HG03457 (cell line): ENCODE results near the gene DGCR6.
A peak's percentile ranks its signal among the peaks of the same experiment; 100 is the strongest.
"Not testable (repeated sequence)": the region's sequence is repeated elsewhere in the genome, so short reads cannot be mapped to it uniquely, and the experiment has no call there.

Experiments used
- ATAC-seq: cut with Tn5 transposase; IDR thresholded peaks from one replicate; pipeline ENCODE4 v1.9.1; 2021; ENCODE audit warnings: moderate number of reproducible peaks; ENCODE audit not compliant: unreplicated experiment

DGCR6 gene

GRCh38 chr22:18905540-18906409 is at the start of gene DGCR6:
Gene DGCR6 (plus strand): TSS chr22:18906320. CDS start chr22:18906375, 55 bp downstream.
- ATAC-seq: peak; percentile 63

GRCh38 chr22:18859314-18859713 is 46.8 kb upstream of the DGCR6 start:
- not testable (repeated sequence) for ATAC-seq

DNA sequence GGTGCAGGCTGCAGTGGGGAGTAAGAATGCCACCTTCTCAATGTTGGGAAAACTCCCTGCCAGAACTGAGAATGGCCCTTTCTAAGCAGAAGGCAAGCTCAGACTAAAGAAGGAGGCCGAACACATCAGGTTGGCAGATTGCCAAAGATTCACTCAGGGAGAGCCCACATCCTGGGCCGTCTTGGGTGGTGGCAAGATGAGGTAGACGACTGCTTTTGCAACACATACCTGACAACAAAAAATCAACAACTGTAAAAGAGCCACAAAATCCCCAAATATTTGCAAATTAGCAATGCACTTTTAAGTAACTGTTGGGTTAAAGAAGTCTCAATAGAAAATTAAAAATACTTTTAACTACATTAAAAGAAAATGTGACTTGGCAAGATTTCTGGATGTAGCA is 24.9 kb upstream of the DGCR6 start:
- not testable (repeated sequence) for ATAC-seq

- not testable (repeated sequence) for ATAC-seq
These were observed 21.7 kb upstream of the DGCR6 start for GRCh38 chr22:18884465-18884864.

- ATAC-seq: no peak
These were observed 18.0 kb upstream of the DGCR6 start for GRCh38 chr22:18888115-18888514.

DNA sequence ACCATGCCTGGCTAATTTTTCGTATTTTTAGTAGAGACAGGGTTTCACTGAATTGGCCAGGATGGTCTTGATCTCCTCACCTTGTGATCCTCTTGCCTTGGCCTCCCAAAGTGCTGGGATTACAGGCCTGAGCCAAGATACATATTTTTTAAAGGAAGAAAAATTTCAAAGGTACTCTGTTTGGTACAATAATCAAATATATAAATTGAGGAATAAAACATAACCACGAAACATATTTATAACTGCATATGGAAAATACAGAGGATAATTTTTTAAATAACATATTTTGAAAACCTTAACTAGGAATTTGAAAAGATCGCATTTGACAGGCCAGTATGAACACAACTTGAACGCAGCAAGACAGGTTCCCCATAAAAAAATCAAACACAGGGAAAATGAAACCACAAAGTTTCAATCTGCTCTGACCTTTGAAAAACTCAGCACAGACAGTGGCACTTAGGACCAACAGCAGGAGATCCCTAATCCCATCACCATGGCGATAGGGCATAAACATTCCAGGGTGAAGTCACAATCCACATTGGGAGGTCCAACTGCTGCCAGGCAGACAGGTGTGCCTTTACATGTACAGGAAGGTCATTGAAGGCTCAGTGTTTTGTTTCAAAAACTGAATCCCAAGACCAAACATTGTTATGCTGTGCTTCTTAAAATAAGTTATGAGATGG is 15.5 kb upstream of the DGCR6 start:
- peak; percentile 84 for ATAC-seq

- ATAC-seq: not testable (repeated sequence)
These were observed 12.3 kb upstream of the DGCR6 start for GRCh38 chr22:18893775-18894174.

GRCh38 chr22:18896037-18896657 is 10.0 kb upstream of the DGCR6 start:
- not testable (repeated sequence) for ATAC-seq

GRCh38 chr22:18906410-18906745 is 258 bp downstream of the DGCR6 start:
- not testable (repeated sequence) for ATAC-seq

DNA sequence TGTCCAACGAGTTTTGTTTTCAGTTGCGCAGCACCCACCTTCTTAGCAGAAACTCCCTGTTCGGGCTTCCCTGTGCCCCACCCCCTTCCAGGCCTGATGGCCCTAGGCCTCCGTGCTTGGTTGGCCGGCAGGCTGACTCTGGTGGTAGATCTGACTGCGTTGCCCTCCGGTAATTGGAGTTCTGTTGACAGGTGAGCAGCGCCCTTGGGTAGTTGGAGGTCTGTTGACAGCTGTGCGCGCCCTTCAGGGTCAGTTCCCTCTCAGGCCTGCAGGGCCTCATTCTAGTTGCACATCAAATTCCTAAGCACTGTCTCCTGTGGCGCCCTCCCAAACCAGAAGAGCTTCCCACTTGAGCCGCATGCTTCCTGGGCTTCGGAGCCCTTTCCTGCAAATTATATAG is 776 bp downstream of the DGCR6 start:
- no peak for ATAC-seq

DNA sequence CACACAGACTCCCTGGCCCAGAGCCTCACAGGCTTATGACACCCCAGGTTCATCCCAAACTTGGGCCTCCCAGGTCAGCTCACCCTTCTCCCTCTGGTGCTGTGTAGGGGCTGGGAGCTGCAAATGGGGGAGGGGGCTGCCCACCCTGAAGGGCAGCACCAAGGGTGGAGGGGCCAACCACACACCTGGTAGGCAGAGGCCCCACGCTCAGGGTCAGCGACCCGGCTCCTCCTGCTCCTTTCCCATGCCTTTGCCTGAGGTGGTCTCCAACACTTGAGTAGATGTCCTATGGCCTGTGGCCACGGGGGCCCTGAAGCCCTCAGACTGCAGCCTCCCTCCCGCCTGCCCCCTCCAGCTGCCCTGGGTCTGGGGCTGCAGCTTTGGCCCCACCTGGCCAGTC is 3.4 kb downstream of the DGCR6 start:
- ATAC-seq: no peak

- ATAC-seq: not testable (repeated sequence)
These were observed 5.4 kb downstream of the DGCR6 start for GRCh38 chr22:18911535-18911934.

DNA sequence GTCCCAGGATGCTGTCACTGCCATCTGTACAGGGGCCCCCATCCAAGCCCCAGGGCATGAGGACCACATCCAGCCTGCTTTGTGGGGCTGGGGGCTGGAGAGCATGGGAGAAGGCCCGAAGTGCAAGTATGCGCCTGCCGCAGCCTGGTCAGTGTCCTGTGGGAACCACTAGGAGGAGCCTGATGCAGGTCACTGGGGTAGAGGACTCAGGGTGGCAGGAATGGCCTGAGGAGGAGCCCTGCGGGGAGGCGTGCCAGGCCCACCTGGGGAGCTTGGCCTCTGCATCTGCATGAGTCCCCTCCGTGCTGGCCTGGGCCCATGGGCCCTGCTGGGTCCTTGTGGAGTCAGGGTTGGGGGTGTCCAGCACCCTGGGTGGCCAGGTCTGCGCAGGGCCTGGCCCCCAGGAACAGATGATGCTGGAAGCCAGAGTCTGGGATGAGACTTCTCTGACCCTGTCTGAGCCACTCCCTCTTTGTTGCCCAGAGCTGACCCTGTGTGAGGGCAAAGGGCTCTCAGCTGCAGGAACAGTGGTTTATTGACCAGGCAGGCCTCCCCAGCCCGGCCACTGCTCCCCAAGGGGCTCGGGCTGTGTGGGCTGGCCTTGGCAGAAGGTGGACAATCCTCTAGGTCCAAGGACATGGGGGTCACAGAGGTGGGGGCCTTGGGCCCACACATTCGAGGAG is 6.3 kb downstream of the DGCR6 start:
- ATAC-seq: not testable (repeated sequence)

DNA sequence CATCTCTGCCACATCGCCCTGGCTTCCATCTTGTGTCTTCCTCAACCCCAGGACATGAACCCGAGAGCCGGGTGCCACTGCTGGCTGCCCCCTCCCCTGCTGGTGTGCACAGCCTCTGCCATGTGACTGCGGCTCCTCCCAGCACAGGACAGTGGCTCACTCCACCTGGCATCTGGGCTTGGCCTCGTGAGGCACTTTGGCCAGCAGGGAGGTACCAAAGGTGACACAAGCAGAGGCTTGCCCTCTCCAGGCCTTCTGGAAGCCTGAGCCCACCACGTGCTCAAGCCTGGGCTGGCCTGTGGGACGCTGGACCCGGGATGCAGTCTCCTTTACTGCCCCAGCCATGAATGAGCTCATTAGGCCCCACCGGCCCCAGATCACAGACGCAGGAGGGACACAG is 8.4 kb downstream of the DGCR6 start:
- ATAC-seq: not testable (repeated sequence)

- not testable (repeated sequence) for ATAC-seq
These were observed 9.4 kb downstream of the DGCR6 start for GRCh38 chr22:18915550-18915949.

DNA sequence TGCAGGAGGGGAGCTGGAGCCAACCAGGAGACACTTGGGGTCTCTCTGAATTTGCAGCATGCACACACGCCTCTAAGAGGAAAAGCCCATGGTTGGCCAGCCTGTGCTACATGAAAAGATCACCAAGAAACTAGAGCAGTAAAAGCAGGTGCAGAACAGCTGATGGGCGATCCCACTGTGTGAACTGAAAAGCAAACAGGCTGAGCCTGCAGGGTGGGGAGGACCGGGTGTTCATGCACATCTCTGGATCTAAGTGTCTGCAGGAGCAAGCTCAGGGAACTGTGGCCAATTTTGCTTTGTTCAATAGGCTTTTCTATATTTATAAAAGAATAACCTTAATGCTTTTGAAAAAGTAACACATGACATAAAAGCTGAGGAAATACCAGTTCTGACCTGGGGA is 11.7 kb downstream of the DGCR6 start:
- ATAC-seq: not testable (repeated sequence)

DNA sequence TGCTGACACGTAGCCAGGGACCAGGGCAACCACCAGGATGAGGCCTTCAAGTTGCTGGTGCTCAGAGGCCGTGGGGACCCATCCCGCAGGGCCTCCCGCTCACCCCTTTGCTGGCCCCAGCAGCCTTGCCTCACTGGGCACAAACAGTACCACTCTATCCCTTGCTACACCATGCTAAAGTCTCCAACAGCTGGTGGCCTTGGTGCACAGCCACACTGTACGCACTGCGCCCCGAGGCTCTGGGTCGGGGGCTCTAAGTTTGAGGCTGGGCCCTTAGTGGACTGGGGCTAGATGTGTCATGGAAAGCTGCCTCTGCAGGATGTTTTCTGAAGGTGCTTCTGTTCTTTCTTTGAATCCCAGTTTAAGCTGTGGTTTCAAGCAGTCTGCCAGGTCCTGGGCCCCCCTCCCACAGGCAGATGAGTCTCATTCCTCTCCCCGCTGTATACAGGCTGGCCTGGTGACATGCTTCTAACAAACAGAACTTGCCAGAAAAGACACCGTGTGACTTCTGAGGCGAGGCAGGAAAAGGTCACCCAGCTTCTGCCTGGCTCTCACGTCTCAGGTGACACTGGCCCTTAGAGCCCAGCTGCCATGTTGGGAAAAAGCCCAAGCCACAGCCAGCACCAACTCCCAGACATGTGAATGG is 14.3 kb downstream of the DGCR6 start:
- not testable (repeated sequence) for ATAC-seq

GRCh38 chr22:18925368-18926064 is 19.4 kb downstream of the DGCR6 start:
- no peak for ATAC-seq

GRCh38 chr22:18927020-18927419 is 20.9 kb downstream of the DGCR6 start:
- ATAC-seq: no peak

DNA sequence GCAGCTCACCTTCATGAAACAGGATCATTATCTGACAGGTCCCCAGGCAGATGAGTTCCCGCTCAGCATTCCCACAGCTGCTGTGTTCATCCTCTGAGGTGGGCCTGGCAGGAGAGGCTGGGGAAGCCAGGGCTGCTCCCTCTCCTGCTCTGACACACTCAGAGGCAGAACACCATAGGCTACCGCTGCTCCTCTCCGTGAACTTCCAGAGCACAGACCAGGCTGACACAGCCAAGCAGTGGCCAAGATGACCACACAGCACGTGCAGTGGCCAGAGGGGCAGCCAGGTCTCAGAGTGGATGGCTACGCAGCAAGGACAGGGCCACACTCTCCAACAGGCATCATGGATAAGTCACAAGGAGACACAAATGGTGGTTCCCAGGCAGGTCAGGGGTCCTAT is 21.5 kb downstream of the DGCR6 start:
- ATAC-seq: no peak
